Measurements from ENCODE around the gene ANKS1B.

DNA sequence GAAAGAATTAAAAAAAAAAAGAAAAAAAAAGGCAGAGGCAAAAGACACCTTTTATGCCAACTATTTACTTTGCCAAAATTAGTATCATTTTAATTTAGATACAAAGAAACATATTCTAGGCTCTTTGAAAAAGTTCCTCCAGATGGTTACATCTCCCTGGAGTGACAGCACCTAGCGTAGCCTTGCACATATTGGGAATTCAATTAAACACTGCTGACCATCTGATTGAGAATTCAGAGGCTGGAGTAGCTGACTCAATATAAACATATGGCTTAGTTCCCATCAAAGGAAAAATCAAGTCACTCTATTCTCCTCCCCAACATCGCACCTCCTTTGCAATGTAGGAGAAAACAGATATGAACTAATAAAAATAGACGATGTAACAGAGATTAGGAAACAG, 36.4 kb downstream of the ANKS1B start:
- TF ChIP-seq YY1 (IDR thresholded peaks at IDR 0.05; ENCODE audit: insufficient read depth, insufficient read length) (no peak), SUZ12 (IDR thresholded peaks at IDR 0.05; ENCODE audit: extremely low read depth, insufficient read depth, insufficient read length) (no peak)
